Skeletal muscle satellite cell (primary cell): ENCODE data around the gene CCHCR1.

Source experiments
- H3K27me3 ChIP-seq: 2 replicates; pipeline ENCODE4 v1.7.0; 2013; ENCODE audit warnings: low read length; ENCODE audit not compliant: control insufficient read depth, insufficient read depth
- H3K36me3 ChIP-seq: 2 replicates; pipeline ENCODE4 v1.7.0; 2013; ENCODE audit warnings: mild to moderate bottlenecking, control low read depth, low read length; ENCODE audit not compliant: insufficient read depth
- H3K4me1 ChIP-seq: 2 replicates; pipeline ENCODE4 v1.7.0; 2013; ENCODE audit warnings: low read length; ENCODE audit not compliant: control insufficient read depth, insufficient read depth
- H3K4me2 ChIP-seq: 2 replicates; pipeline ENCODE4 v1.7.0; 2013; ENCODE audit warnings: mild to moderate bottlenecking, low read length
- H3K4me3 ChIP-seq: 2 replicates; pipeline ENCODE4 v1.7.0; 2013; ENCODE audit warnings: low read length
- H3K9ac ChIP-seq: 2 replicates; pipeline ENCODE4 v1.7.0; 2013; ENCODE audit warnings: mild to moderate bottlenecking, low read depth, low read length, moderate library complexity
- H3K9me3 ChIP-seq: replicated peaks from 2 replicates; pipeline ENCODE4 v1.7.0; 2013; ENCODE audit warnings: mild to moderate bottlenecking, control low read depth, low read length

CCHCR1 gene

GRCh38 chr6:31179896-31180295, 22.3 kb upstream of the CCHCR1 start:
- H3K9ac ChIP-seq = no peak overlapping the region
- H3K9me3 ChIP-seq = no peaks in the 10 kb centered on the region
- H3K36me3 ChIP-seq = no peaks in the 10 kb centered on the region
- no peak overlapping the region for H3K4me2 ChIP-seq
- no peak overlapping the region for H3K4me3 ChIP-seq
- no peaks in the 10 kb centered on the region for H3K27me3 ChIP-seq
- peaks cover 25% of the 10 kb centered on the region for H3K4me1 ChIP-seq

GRCh38 chr6:31179042-31179386, 21.4 kb upstream of the CCHCR1 start:
- Histone ChIP-seq H3K4me3 (no peak overlapping the region), H3K9me3 (no peaks in the 10 kb centered on the region), H3K4me1 (peaks cover 26% of the 10 kb centered on the region), H3K4me2 (no peak overlapping the region), H3K9ac (no peak overlapping the region), H3K36me3 (no peaks in the 10 kb centered on the region), H3K27me3 (no peaks in the 10 kb centered on the region)

GRCh38 chr6:31178143-31179041, 20.8 kb upstream of the CCHCR1 start:
- H3K27me3 ChIP-seq = no peaks in the 10 kb centered on the region
- H3K4me1 ChIP-seq = peaks cover 28% of the 10 kb centered on the region
- no peak overlapping the region for H3K4me2 ChIP-seq
- no peaks in the 10 kb centered on the region for H3K36me3 ChIP-seq
- H3K9ac ChIP-seq = no peak overlapping the region
- no peak overlapping the region for H3K4me3 ChIP-seq
- H3K9me3 ChIP-seq = no peaks in the 10 kb centered on the region

- no peaks in the 10 kb centered on the region for H3K27me3 ChIP-seq
- H3K4me1 ChIP-seq = peaks cover 29% of the 10 kb centered on the region
- H3K36me3 ChIP-seq = no peaks in the 10 kb centered on the region
- no peak overlapping the region for H3K4me3 ChIP-seq
- peak overlapping the region; percentile 20 for H3K9ac ChIP-seq
- H3K9me3 ChIP-seq = no peaks in the 10 kb centered on the region
- peak overlapping the region; percentile 14 for H3K4me2 ChIP-seq
Measured at GRCh38 chr6:31175971-31176370, 18.4 kb upstream of the CCHCR1 start.

- no peak overlapping the region for H3K9ac ChIP-seq
- no peak overlapping the region for H3K4me2 ChIP-seq
- no peaks in the 10 kb centered on the region for H3K9me3 ChIP-seq
- H3K36me3 ChIP-seq = no peaks in the 10 kb centered on the region
- H3K4me1 ChIP-seq = peaks cover 29% of the 10 kb centered on the region
- no peak overlapping the region for H3K4me3 ChIP-seq
- no peaks in the 10 kb centered on the region for H3K27me3 ChIP-seq
Measured at GRCh38 chr6:31174378-31174777, 16.8 kb upstream of the CCHCR1 start.

GRCh38 chr6:31173406-31173805, 15.8 kb upstream of the CCHCR1 start:
- no peak overlapping the region for H3K4me2 ChIP-seq
- H3K9me3 ChIP-seq = no peaks in the 10 kb centered on the region
- no peaks in the 10 kb centered on the region for H3K27me3 ChIP-seq
- peaks cover 21% of the 10 kb centered on the region for H3K4me1 ChIP-seq
- no peaks in the 10 kb centered on the region for H3K36me3 ChIP-seq
- no peak overlapping the region for H3K9ac ChIP-seq
- H3K4me3 ChIP-seq = no peak overlapping the region

- H3K4me3 ChIP-seq = no peak overlapping the region
- H3K27me3 ChIP-seq = no peaks in the 10 kb centered on the region
- H3K36me3 ChIP-seq = no peaks in the 10 kb centered on the region
- no peak overlapping the region for H3K9ac ChIP-seq
- peaks cover 21% of the 10 kb centered on the region for H3K4me1 ChIP-seq
- no peak overlapping the region for H3K4me2 ChIP-seq
- H3K9me3 ChIP-seq = no peaks in the 10 kb centered on the region
Measured at GRCh38 chr6:31172973-31173384, 15.4 kb upstream of the CCHCR1 start.

- Histone ChIP-seq H3K27me3 (no peaks in the 10 kb centered on the region), H3K4me3 (no peak overlapping the region), H3K9ac (no peak overlapping the region), H3K36me3 (no peaks in the 10 kb centered on the region), H3K4me1 (peaks cover 21% of the 10 kb centered on the region), H3K4me2 (no peak overlapping the region), H3K9me3 (no peaks in the 10 kb centered on the region)
Measured at GRCh38 chr6:31171931-31172905, 14.6 kb upstream of the CCHCR1 start.

- Histone ChIP-seq H3K36me3 (no peaks in the 10 kb centered on the region), H3K27me3 (no peaks in the 10 kb centered on the region), H3K9me3 (no peaks in the 10 kb centered on the region)
Measured at GRCh38 chr6:31170987-31171671, 13.5 kb upstream of the CCHCR1 start.

GRCh38 chr6:31170600-31170881, 12.9 kb upstream of the CCHCR1 start, which contains the start of gene POU5F1:
POU5F1 (minus strand) TSS chr6:31170682; CDS start chr6:31170620, 62 bp downstream.
- Histone ChIP-seq H3K27me3 (no peaks in the 10 kb centered on the region), H3K9me3 (no peaks in the 10 kb centered on the region), H3K36me3 (no peaks in the 10 kb centered on the region), H3K4me1 (peaks cover 11% of the 10 kb centered on the region), H3K9ac (no peak within 1 kb of the TSS), H3K4me3 (no peak within 1 kb of the TSS), H3K4me2 (no peak within 1 kb of the TSS)

More at GRCh38 chr6:31170987-31171671, 13.5 kb upstream of the CCHCR1 start:
- Histone ChIP-seq H3K9ac (no peak overlapping the region), H3K4me3 (no peak overlapping the region), H3K4me2 (no peak overlapping the region), H3K4me1 (peaks cover 16% of the 10 kb centered on the region)
